GM21367 (cell line): ENCODE measurements around the gene NUP214.
"Not testable (repeated sequence)": the region's sequence is repeated elsewhere in the genome, so short reads cannot be mapped to it uniquely, and the experiment has no call there.

Experiments used
- ATAC-seq: cut with Tn5 transposase; IDR thresholded peaks from one replicate; pipeline ENCODE4 v1.9.1; 2021; ENCODE audit not compliant: unreplicated experiment

The NUP214 gene

DNA sequence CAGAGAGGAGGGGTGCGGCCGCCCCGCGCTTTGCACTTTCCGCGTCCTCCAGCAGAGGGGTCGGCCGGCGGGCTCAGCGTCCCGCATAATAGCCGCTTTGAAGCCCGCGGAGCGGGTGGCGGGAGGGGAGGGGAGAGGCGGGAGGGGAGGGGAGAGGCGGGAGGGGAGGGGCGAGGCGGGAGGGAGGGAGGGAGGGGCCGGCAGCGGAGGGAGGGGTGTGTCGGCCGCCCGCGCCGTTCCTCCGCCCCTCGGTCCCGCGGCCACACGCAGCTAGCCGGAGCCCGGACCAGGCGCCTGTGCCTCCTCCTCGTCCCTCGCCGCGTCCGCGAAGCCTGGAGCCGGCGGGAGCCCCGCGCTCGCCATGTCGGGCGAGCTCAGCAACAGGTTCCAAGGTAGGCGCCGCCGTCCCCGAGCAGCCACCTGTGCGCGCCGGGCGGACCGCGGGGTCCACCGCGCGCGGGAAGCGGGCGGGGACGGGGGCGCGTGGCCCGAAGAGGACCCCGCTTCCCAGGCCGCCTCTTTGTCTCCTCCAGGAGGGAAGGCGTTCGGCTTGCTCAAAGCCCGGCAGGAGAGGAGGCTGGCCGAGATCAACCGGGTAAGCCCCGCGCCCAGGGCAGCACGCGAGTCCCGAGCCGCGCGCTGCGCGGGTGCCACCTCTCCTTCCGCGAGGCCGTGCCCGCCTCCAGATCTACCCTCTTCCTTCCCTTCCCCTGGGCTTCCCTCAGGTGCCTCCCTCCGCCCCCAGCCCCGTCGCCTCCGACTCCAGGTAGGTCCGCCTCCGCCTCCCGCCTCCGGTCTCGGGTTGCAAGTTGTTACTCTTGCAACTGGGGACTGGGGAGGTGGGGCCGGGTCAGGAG is 28.9 kb upstream of the NUP214 start, which contains the start of gene AIF1L:
Gene AIF1L, plus strand, starts transcription at position 263 of the 857 bp plus-strand sequence. Its CDS starts 99 bp downstream, at position 362.
- ATAC-seq: no peak

- no peak for ATAC-seq
These were observed 28.0 kb upstream of the NUP214 start for GRCh38 chr9:131097126-131097947.

GRCh38 chr9:131097948-131098278 is 27.5 kb upstream of the NUP214 start:
- no peak for ATAC-seq

GRCh38 chr9:131098391-131099101 is 26.8 kb upstream of the NUP214 start:
- no peak for ATAC-seq

GRCh38 chr9:131099102-131099606 is 26.2 kb upstream of the NUP214 start:
- no peak for ATAC-seq

GRCh38 chr9:131099845-131100244 is 25.5 kb upstream of the NUP214 start:
- ATAC-seq: not testable (repeated sequence)

- ATAC-seq: no peak
These were observed 24.9 kb upstream of the NUP214 start for GRCh38 chr9:131100445-131100844.

- ATAC-seq: no peak
These were observed 24.0 kb upstream of the NUP214 start for GRCh38 chr9:131101207-131101964.

GRCh38 chr9:131103024-131103423 is 22.4 kb upstream of the NUP214 start:
- no peak for ATAC-seq

DNA sequence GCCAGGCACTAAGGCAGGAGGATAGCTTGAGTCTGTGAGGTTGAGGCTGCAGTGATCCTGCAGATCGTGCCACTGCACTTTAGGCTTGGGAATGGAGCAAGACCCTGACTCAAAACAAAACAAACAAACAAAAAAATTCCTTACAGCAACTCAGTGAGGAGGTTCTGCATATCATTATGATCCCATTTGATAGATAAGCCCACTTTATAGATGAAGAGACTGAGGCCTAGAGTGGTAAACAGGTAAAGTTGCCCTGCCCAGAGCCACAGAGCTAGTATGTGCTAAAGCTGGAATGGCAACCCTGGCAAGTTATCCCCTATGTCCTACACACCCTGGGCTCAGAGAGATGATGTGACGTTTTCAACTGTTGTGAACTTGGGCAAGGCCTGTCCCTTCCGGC is 21.9 kb upstream of the NUP214 start:
- ATAC-seq: no peak

GRCh38 chr9:131104016-131104740 is 21.2 kb upstream of the NUP214 start:
- no peak for ATAC-seq

GRCh38 chr9:131105952-131106351 is 19.4 kb upstream of the NUP214 start:
- no peak for ATAC-seq

DNA sequence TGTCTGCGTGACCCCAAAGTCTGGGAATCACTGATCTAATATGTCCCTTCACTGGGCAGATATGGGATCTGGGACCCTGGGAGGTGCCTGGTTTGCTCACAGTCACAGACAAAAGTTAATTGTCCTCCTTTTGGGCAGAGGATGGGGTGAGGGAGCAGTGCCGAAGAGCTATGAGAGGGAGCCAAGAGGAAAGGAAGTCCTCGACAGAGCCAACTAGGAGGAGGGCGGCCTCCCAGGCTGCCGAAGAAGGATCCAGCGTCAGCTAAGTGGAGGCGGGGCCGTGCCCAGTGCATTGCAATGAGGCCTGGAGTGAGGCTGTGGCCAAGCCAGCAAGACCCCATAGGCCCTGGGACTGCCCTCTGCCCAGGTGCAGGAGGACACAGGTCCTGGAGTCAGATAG is 17.6 kb upstream of the NUP214 start:
- no peak for ATAC-seq

GRCh38 chr9:131111186-131111853 is 14.1 kb upstream of the NUP214 start:
- ATAC-seq: no peak

GRCh38 chr9:131111854-131112311 is 13.5 kb upstream of the NUP214 start:
- ATAC-seq: no peak

DNA sequence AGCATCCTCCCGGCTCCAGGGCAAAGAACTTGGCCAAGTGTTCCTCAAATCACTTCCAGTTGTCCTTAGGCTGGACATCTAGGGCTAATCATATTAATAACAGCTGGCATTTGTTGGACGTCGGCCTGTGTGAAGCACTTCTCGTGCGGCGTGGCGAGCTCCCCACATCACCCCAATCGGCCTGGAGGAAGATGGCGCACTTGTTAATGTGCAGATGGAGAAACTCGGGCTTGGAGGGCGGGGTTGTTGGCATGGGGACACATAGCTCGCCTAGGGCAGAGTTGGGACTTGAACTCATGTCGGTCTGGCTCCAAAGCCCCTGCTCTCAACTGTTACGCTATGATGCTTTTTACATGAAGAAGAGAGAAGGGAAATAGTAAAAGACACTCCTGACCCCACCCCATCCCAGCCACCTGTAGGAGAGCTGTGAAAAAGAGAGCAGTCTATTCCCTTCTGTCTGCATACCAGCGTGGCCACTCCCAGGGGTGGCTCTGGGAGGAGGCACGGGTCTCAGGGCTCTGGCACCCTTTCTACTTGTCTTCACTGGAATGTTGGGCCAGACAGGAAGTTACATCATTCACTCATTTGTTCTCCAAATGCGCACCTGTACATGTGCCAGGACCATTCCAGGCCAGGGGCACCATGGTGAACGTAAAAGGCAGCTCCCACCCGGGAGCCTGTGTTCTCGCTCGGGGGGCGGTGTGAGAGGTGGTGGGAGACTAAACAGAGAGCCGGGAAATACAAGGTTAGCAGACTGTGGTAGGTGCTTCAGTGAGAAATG is 12.8 kb upstream of the NUP214 start:
- ATAC-seq: no peak

- no peak for ATAC-seq
These were observed 11.7 kb upstream of the NUP214 start for GRCh38 chr9:131113655-131114054.

GRCh38 chr9:131114084-131114535 is 11.3 kb upstream of the NUP214 start:
- ATAC-seq: no peak
